Testis (tissue), 3 donors: Measurements from ENCODE around the gene MS4A12. TPM values are rescaled to one million over a fixed set of nuclear protein-coding genes. Genes with fewer than 3 reads are reported as not detected.

Source experiments
- DNase-seq: peaks from one replicate; pipeline ENCODE4 v3.0.0-alpha.2; 2019
- H3K27ac ChIP-seq, 2 donors: fragments of 200-600 bp; sonication (generic); one replicate each; pipeline ENCODE4 v1.5.1; 2019
- H3K27me3 ChIP-seq: fragments of 200-600 bp; sonication (generic); one replicate; pipeline ENCODE4 v1.5.1; 2019
- H3K36me3 ChIP-seq: fragments of 200-600 bp; sonication (generic); one replicate; pipeline ENCODE4 v1.5.1; 2017; ENCODE audit warnings: low read depth; ENCODE audit errors: missing control alignments
- H3K4me1 ChIP-seq: fragments of 200-600 bp; sonication (generic); one replicate; pipeline ENCODE4 v1.5.1; 2019
- H3K4me3 ChIP-seq, 2 donors: fragments of 200-600 bp; sonication (generic); one replicate each; pipeline ENCODE4 v1.5.1; 2017 to 2019
- H3K9me3 ChIP-seq: fragments of 200-600 bp; sonication (generic); one replicate; pipeline ENCODE4 v1.5.1; 2017
- CTCF ChIP-seq, 3 experiments: fragments of 450-650 bp in 2 of 3; fragments of 200-600 bp in 1 of 3; sonication (generic) in 1 of 3; IDR thresholded peaks; one replicate each; pipeline ENCODE4 v1.5.1; 2016 to 2019; ENCODE audit warnings: antibody characterized with exemption in 3 of 3, mild to moderate bottlenecking in 2 of 3, moderate library complexity in 1 of 3
- POLR2A ChIP-seq: fragments of 450-650 bp; IDR thresholded peaks from one replicate; pipeline ENCODE4 v1.6.1; 2017; ENCODE audit warnings: antibody characterized with exemption, mild to moderate bottlenecking, moderate library complexity
- WGBS, 2 donors: methylation state at CpG; one replicate each; pipeline ENCODE4 v1.1.5; 2018; 5-methylcytosine and 5-hydroxymethylcytosine counted together
- intact Hi-C: fragments of 100-400 bp; cut with DNase I; formaldehyde crosslinking; loops from one replicate; pipeline ENCODE4 v1.15.1; 2023; ENCODE audit warnings: low total_unique reads
- polyA plus RNA-seq: library from polyadenylated mRNA; stranded (reverse); fragments of 350-450 nt; fragmentation: Illumina TruSeq; extraction: RNeasy Lipid Tissue Mini Kit (QIAGEN cat#74804); gene quantifications from one replicate; pipeline ENCODE4 v1.2.3, GENCODE V29; 2014; ENCODE audit warnings: low read depth, low replicate concordance; ENCODE audit not compliant: insufficient read depth
- total RNA-seq, 2 donors: library from RNA; depleted of rRNA; stranded (reverse); fragments of >200 nt; gene quantifications; one replicate each; pipeline ENCODE4 v1.2.3, GENCODE V29; 2016

Gene MS4A12
- total and polyA plus RNA-seq, 3 donors from 2014 or later: 0.33 to 0.74 (median 0.71) TPM

- H3K27ac ChIP-seq: no peak overlapping the region
- H3K36me3 ChIP-seq: no peaks in the 10 kb centered on the region
- TF ChIP-seq CTCF (IDR thresholded peaks at IDR 0.05) (no peak), POLR2A (no peak)
- intact Hi-C loops: no loop called here
- H3K4me3 ChIP-seq: no peak overlapping the region
- H3K27me3 ChIP-seq: no peaks in the 10 kb centered on the region
- H3K4me1 ChIP-seq: no peaks in the 10 kb centered on the region
- no peaks in the 10 kb centered on the region for H3K9me3 ChIP-seq
- WGBS, 2 donors: 48 to 68% methylated on average over 6 of the region's 6 CpGs
- no peak for DNase-seq
Measured at GRCh38 chr11:60477035-60477445, 15.5 kb upstream of the MS4A12 start.

- WGBS, 2 donors: 60 to 67% methylated on average over 1 to 2 of the region's 2 CpGs
- no peaks in the 10 kb centered on the region for H3K9me3 ChIP-seq
- H3K4me1 ChIP-seq: no peaks in the 10 kb centered on the region
- no peak overlapping the region for H3K27ac ChIP-seq
- TF ChIP-seq POLR2A (no peak), CTCF (IDR thresholded peaks at IDR 0.05) (no peak)
- intact Hi-C loops: no loop called here
- no peaks in the 10 kb centered on the region for H3K27me3 ChIP-seq
- DNase-seq: no peak
- no peak overlapping the region for H3K4me3 ChIP-seq
- H3K36me3 ChIP-seq: no peaks in the 10 kb centered on the region
Measured at GRCh38 chr11:60482361-60482760, 10.2 kb upstream of the MS4A12 start.

GRCh38 chr11:60485987-60486386 is 6.6 kb upstream of the MS4A12 start:
- no peak for TF ChIP-seq POLR2A
- TF ChIP-seq CTCF (IDR thresholded peaks at IDR 0.05): no peak
- DNase-seq: no peak
- intact Hi-C loops: no loop called here
- Histone ChIP-seq H3K9me3 (no peaks in the 10 kb centered on the region), H3K27me3 (no peaks in the 10 kb centered on the region), H3K4me1 (no peaks in the 10 kb centered on the region), H3K4me3 (no peak overlapping the region), H3K36me3 (no peaks in the 10 kb centered on the region), H3K27ac (no peak overlapping the region)
- WGBS, 2 donors: 82 to 87% methylated on average over 5 of the region's 5 CpGs

GRCh38 chr11:60493454-60493853 is 876 bp downstream of the MS4A12 start:
- H3K9me3 ChIP-seq: no peaks in the 10 kb centered on the region
- H3K27ac ChIP-seq: no peak overlapping the region
- H3K4me3 ChIP-seq: no peak overlapping the region
- WGBS, 2 donors: 90 to 91% methylated on average over 2 of the region's 2 CpGs
- DNase-seq: no peak
- intact Hi-C loops: no loop called here
- TF ChIP-seq POLR2A: no peak
- no peak for TF ChIP-seq CTCF (IDR thresholded peaks at IDR 0.05)
- no peaks in the 10 kb centered on the region for H3K36me3 ChIP-seq
- H3K4me1 ChIP-seq: no peaks in the 10 kb centered on the region
- H3K27me3 ChIP-seq: no peaks in the 10 kb centered on the region

- Histone ChIP-seq H3K4me1 (no peaks in the 10 kb centered on the region), H3K4me3 (no peak overlapping the region), H3K9me3 (no peaks in the 10 kb centered on the region), H3K27me3 (no peaks in the 10 kb centered on the region), H3K36me3 (no peaks in the 10 kb centered on the region), H3K27ac (no peak overlapping the region)
- intact Hi-C loops: no loop called here
- 85 to 91% methylated on average over 2 of the region's 2 CpGs for WGBS, 2 donors
- TF ChIP-seq POLR2A (no peak), CTCF (IDR thresholded peaks at IDR 0.05) (no peak)
- DNase-seq: no peak
Measured at GRCh38 chr11:60498399-60498798, 5.8 kb downstream of the MS4A12 start.
